HCT116 (cell line): ENCODE results near the gene COMTD1. TPM values are rescaled to one million over a fixed set of nuclear protein-coding genes. Genes with fewer than 3 reads are reported as not detected.
"Not testable (repeated sequence)": the region's sequence is repeated elsewhere in the genome, so short reads cannot be mapped to it uniquely, and the experiment has no call there.

ENCODE experiments used
- ATAC-seq: fragments of 200-7000 bp; cut with Tn5 transposase; 2 replicates; pipeline ENCODE4 v1.9.1; 2020; ENCODE audit warnings: mild to moderate bottlenecking, moderate library complexity
- BruUV-seq: library from RNA; stranded (reverse); fragments of 400-500 nt; replicated peaks from 2 replicates; lab custom pipeline; 2021; lab: Mats Ljungman, UMichigan
- CTCF ChIA-PET: fragments of 300-600 bp; sonication (Branson Sonifier 250); formaldehyde crosslinking; loops from one replicate; lab custom pipeline; 2021; ENCODE audit warnings: antibody characterized with exemption; lab: Charles Lee
- POLR2A ChIA-PET: fragments of 300-600, 350-600 bp; sonication (Branson Sonifier 250); formaldehyde crosslinking; loops from one replicate; lab custom pipeline; 2021; ENCODE audit warnings: antibody characterized with exemption; lab: Charles Lee
- RAD21 ChIA-PET, 2 experiments: fragments of 300-600 bp; sonication (Branson Sonifier 250); formaldehyde crosslinking; loops; one replicate each; lab custom pipeline; 2023; ENCODE audit warnings: low total read pairs in 2 of 2; ENCODE audit not compliant: uncharacterized antibody in 2 of 2, unreplicated experiment in 2 of 2, low non-redundant PET in 1 of 2; lab: Charles Lee
- DNase-seq: peaks from one replicate; pipeline ENCODE4 v3.0.0-alpha.2; 2010; ENCODE audit warnings: low read depth, low spot score
- H2AFZ ChIP-seq: fragments of 200-600 bp; shearing (Covaris generic), sonication (generic); 2 replicates; pipeline ENCODE4 v1.6.1; 2017; ENCODE audit warnings: low read depth, mixed run types, mixed read lengths, antibody characterized with exemption, low read length; ENCODE audit not compliant: poor library complexity, severe bottlenecking
- H3K27ac ChIP-seq: 2 replicates; pipeline ENCODE4 v1.5.1; 2012; ENCODE audit warnings: low read depth, low read length
- H3K27me3 ChIP-seq: fragments of 200-600 bp; sonication (generic); 2 replicates; pipeline ENCODE4 v1.6.1; 2016; ENCODE audit warnings: mixed run types, low read length, mixed read lengths; ENCODE audit not compliant: insufficient read depth
- H3K36me3 ChIP-seq, 2 experiments: fragments of 200-500 bp in 1 of 2; fragments of 200-600 bp in 1 of 2; sonication (Bioruptor generic) in 1 of 2; sonication (generic) in 1 of 2; 2 replicates each; pipeline versions ENCODE4 v1.5.1 to v1.6.1; 2014 to 2016; ENCODE audit warnings: low read length in 2 of 2, inconsistent platforms in 1 of 2, mixed read lengths in 1 of 2, mixed run types in 1 of 2; ENCODE audit not compliant: insufficient read depth in 2 of 2, control insufficient read depth in 1 of 2
- H3K4me1 ChIP-seq, 2 experiments: fragments of 200-600 bp in 1 of 2; sonication (generic) in 1 of 2; 2 replicates each; pipeline versions ENCODE4 v1.5.1 to v1.6.1; 2012 to 2017; ENCODE audit warnings: low read length in 2 of 2, inconsistent platforms in 1 of 2, mild to moderate bottlenecking in 1 of 2, mixed read lengths in 1 of 2, mixed run types in 1 of 2, moderate library complexity in 1 of 2; ENCODE audit not compliant: insufficient read depth in 2 of 2, control insufficient read depth in 1 of 2
- H3K4me2 ChIP-seq: fragments of 200-600 bp; sonication (generic); 2 replicates; pipeline ENCODE4 v1.6.1; 2017; ENCODE audit warnings: mixed run types, low read length, mixed read lengths
- H3K4me3 ChIP-seq, 2 experiments: fragments of 200-600 bp in 1 of 2; sonication (generic) in 1 of 2; replicated peaks in 1 of 2; 2 replicates each; pipeline ENCODE4 v1.5.1; 2011 to 2016; ENCODE audit warnings: low read length in 2 of 2, control low read depth in 1 of 2, low read depth in 1 of 2, mild to moderate bottlenecking in 1 of 2, mixed read lengths in 1 of 2, mixed run types in 1 of 2
- H3K79me2 ChIP-seq: fragments of 200-600 bp; sonication (generic); 2 replicates; pipeline ENCODE4 v1.6.1; 2017; ENCODE audit warnings: mild to moderate bottlenecking, mixed run types, low read length, moderate library complexity, mixed read lengths; ENCODE audit not compliant: insufficient read depth
- H3K9ac ChIP-seq: fragments of 200-600 bp; sonication (generic); 2 replicates; pipeline ENCODE4 v1.6.1; 2016; ENCODE audit warnings: low read length, mixed read lengths
- H3K9me2 ChIP-seq: fragments of 200-600 bp; sonication (generic), shearing (Covaris generic); 2 replicates; pipeline ENCODE4 v1.6.1; 2017; ENCODE audit warnings: mixed run types, mild to moderate bottlenecking, moderate library complexity; ENCODE audit not compliant: insufficient read depth
- H3K9me3 ChIP-seq, 2 experiments: fragments of 200-500 bp in 1 of 2; fragments of 200-600 bp in 1 of 2; sonication (Bioruptor generic) in 1 of 2; sonication (generic) in 1 of 2; 2 replicates each; pipeline ENCODE4 v1.6.1; 2014 to 2017; ENCODE audit warnings: low read length in 2 of 2, mixed read lengths in 2 of 2, inconsistent platforms in 1 of 2, low read depth in 1 of 2, mild to moderate bottlenecking in 1 of 2, mixed run types in 1 of 2, moderate library complexity in 1 of 2; ENCODE audit not compliant: control insufficient read depth in 1 of 2, insufficient read depth in 1 of 2
- H4K20me1 ChIP-seq: fragments of 200-600 bp; sonication (generic), shearing (Covaris generic); 2 replicates; pipeline ENCODE4 v1.6.1; 2017; ENCODE audit warnings: mixed run types, mild to moderate bottlenecking, moderate library complexity; ENCODE audit not compliant: insufficient read depth
- CBX3 ChIP-seq: IDR thresholded peaks from 2 replicates; pipeline ENCODE4 v1.6.1; 2012; ENCODE audit warnings: low read depth
- CEBPB ChIP-seq: IDR thresholded peaks from 2 replicates; pipeline ENCODE4 v1.6.1; 2012; ENCODE audit warnings: low read depth
- EZH2 ChIP-seq: fragments of 200-600 bp; sonication (generic); IDR thresholded peaks from 2 replicates; pipeline ENCODE4 v1.6.1; 2017; ENCODE audit warnings: antibody characterized with exemption, mixed run types
- EZH2phosphoT487 ChIP-seq: fragments of 200-600 bp; IDR thresholded peaks from 2 replicates; pipeline ENCODE4 v1.6.1; 2018; ENCODE audit warnings: antibody characterized with exemption, borderline replicate concordance
- JUND ChIP-seq: IDR thresholded peaks from 2 replicates; pipeline ENCODE4 v1.6.1; 2012
- POLR2AphosphoS5 ChIP-seq: IDR thresholded peaks from 2 replicates; pipeline ENCODE4 v1.6.1; 2011; ENCODE audit warnings: mild to moderate bottlenecking, low read depth, low read length, moderate library complexity
- RAD21 ChIP-seq: IDR thresholded peaks from 2 replicates; pipeline ENCODE4 v1.6.1; 2012; ENCODE audit warnings: low read depth, mild to moderate bottlenecking
- SIN3A ChIP-seq: IDR thresholded peaks from 2 replicates; pipeline ENCODE4 v1.6.1; 2012; ENCODE audit warnings: low read depth
- SRF ChIP-seq: IDR thresholded peaks from 2 replicates; pipeline ENCODE4 v1.6.1; 2012; ENCODE audit warnings: low read depth
- TCF7L2 ChIP-seq: IDR thresholded peaks from 2 replicates; pipeline ENCODE4 v1.7.0; 2011; ENCODE audit warnings: borderline replicate concordance, inconsistent platforms; ENCODE audit not compliant: insufficient read depth, insufficient read length; ENCODE audit errors: extremely low read depth
- YY1 ChIP-seq: IDR thresholded peaks from 2 replicates; pipeline ENCODE4 v1.6.1; 2011; ENCODE audit warnings: low read length, low read depth, moderate library complexity, mild to moderate bottlenecking; ENCODE audit not compliant: insufficient replicate concordance; ENCODE audit errors: extremely low read depth
- intact Hi-C: fragments of 100-400 bp; cut with micrococcal nuclease; formaldehyde crosslinking; loops from 2 replicates; pipeline ENCODE4 v1.10.0; 2022
- total RNA-seq: library from RNA; stranded (reverse); gene quantifications from one replicate; pipeline ENCODE4 v1.2.1, GENCODE V29; 2021; ENCODE audit not compliant: unreplicated experiment
- TF ChIP-seq, protein P1 (sequence below): IDR thresholded peaks from 2 replicates; pipeline ENCODE4 v1.6.1; 2012; ENCODE audit warnings: low read depth

Gene COMTD1
- total RNA-seq, 1 experiment from 2014 or later, result 35.1 TPM

DNA sequence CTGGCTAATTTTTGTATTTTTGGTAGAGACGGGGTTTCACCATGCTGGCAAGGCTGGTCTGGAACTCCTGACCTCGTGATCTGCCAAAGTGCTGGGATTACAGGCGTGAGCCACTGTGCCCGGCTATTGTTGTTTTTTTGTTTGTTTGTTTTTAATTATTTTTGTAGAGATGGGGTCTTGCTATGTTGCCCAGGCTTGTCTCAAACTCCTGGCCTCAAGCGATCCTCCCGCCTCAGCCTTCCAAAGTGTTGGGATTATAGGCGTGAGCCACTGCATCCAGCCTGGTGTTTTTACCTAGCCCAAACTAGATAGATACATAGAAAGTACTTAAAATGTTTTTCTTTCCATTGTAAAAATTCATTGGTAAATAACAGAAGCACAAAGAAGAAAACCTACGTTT lies 14.3 kb downstream of the COMTD1 start:
- H3K4me2 ChIP-seq, H3K27me3 ChIP-seq, RAD21 ChIA-PET, H3K9me3 ChIP-seq, H3K27ac ChIP-seq, ATAC-seq, intact Hi-C loops, CTCF ChIA-PET, H3K9ac ChIP-seq, BruUV-seq, DNase-seq, H2AFZ ChIP-seq, POLR2A ChIA-PET, H3K9me2 ChIP-seq, H3K4me3 ChIP-seq: not testable (repeated sequence)
- peaks cover 0 to 17% of the 10 kb centered on the region in 2 experiments; a peak in 3 of 4 replicates for H3K4me1 ChIP-seq
- H4K20me1 ChIP-seq, result peaks cover 23% of the 10 kb centered on the region; the same call in 1 of the 2 replicates
- H3K79me2 ChIP-seq, result peaks cover 96% of the 10 kb centered on the region
- peaks cover 62 to 85% of the 10 kb centered on the region in 2 experiments for H3K36me3 ChIP-seq

DNA sequence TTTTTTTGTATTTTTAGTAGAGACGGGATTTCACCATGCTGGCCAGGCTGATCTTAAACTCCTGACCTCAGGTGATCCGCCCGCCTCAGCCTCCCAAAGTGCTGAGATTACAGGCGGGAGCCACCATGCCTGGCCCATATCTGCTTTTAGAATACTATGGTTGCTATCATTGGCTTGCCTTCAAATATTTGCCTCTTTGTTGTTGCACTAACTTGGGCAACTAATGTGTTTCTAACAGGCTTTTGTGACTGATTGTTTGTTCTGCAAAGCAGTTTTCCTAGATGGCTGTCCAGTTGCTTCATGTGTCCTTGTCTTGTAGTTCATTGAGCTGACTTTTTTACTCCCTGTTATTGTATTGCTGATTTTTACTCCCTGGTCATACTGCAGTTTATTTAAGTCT lies 15.5 kb downstream of the COMTD1 start:
- BruUV-seq, result no TSS peak
- no peak overlapping the region for H3K27ac ChIP-seq
- ChIA-PET POLR2A (no interaction called here), CTCF (no interaction called here), RAD21 (no interaction called here)
- H3K9me3 ChIP-seq, result no peaks in the 10 kb centered on the region
- peaks cover 67 to 88% of the 10 kb centered on the region in 2 experiments for H3K36me3 ChIP-seq
- H3K9me2 ChIP-seq, result no peaks in the 10 kb centered on the region
- TF ChIP-seq RAD21 (no peak), CEBPB (no peak), SRF (no peak), EZH2phosphoT487 (no peak), SIN3A (no peak), POLR2AphosphoS5 (no peak), EZH2 (no peak), TCF7L2 (no peak), JUND (no peak), YY1 (no peak), CBX3 (no peak)
- TF ChIP-seq, protein P1, sequence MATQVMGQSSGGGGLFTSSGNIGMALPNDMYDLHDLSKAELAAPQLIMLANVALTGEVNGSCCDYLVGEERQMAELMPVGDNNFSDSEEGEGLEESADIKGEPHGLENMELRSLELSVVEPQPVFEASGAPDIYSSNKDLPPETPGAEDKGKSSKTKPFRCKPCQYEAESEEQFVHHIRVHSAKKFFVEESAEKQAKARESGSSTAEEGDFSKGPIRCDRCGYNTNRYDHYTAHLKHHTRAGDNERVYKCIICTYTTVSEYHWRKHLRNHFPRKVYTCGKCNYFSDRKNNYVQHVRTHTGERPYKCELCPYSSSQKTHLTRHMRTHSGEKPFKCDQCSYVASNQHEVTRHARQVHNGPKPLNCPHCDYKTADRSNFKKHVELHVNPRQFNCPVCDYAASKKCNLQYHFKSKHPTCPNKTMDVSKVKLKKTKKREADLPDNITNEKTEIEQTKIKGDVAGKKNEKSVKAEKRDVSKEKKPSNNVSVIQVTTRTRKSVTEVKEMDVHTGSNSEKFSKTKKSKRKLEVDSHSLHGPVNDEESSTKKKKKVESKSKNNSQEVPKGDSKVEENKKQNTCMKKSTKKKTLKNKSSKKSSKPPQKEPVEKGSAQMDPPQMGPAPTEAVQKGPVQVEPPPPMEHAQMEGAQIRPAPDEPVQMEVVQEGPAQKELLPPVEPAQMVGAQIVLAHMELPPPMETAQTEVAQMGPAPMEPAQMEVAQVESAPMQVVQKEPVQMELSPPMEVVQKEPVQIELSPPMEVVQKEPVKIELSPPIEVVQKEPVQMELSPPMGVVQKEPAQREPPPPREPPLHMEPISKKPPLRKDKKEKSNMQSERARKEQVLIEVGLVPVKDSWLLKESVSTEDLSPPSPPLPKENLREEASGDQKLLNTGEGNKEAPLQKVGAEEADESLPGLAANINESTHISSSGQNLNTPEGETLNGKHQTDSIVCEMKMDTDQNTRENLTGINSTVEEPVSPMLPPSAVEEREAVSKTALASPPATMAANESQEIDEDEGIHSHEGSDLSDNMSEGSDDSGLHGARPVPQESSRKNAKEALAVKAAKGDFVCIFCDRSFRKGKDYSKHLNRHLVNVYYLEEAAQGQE, result no peak
- no peaks in the 10 kb centered on the region for H3K27me3 ChIP-seq
- no peak overlapping the region for H3K9ac ChIP-seq
- H3K4me3 ChIP-seq, result no peak overlapping the region
- no peak overlapping the region for H2AFZ ChIP-seq
- peaks cover 96% of the 10 kb centered on the region for H3K79me2 ChIP-seq
- DNase-seq (no peak), ATAC-seq (no peak)
- no peak overlapping the region for H3K4me2 ChIP-seq
- intact Hi-C loops, result no loop called here
- peaks cover 26% of the 10 kb centered on the region; the same call in 1 of the 2 replicates for H4K20me1 ChIP-seq
- H3K4me1 ChIP-seq, result peaks cover 0 to 15% of the 10 kb centered on the region in 2 experiments; a peak in 3 of 4 replicates
